Mesothelial cell of epicardium (in vitro differentiated cells): ENCODE data around the gene SPON1. TPM values are rescaled to one million over a fixed set of nuclear protein-coding genes. Genes with fewer than 3 reads are reported as not detected.

Experiments
- DNase-seq, 2 experiments: peaks; one replicate each; pipeline ENCODE4 v3.0.0; 2021; ENCODE audit warnings: low spot score in 2 of 2; ENCODE audit not compliant: unreplicated experiment in 2 of 2
- H3K27ac Mint-ChIP-seq: 2 replicates; pipeline ENCODE4 v1.8.0; 2021; ENCODE audit warnings: mixed read lengths
- H3K27me3 Mint-ChIP-seq: 2 replicates; pipeline ENCODE4 v1.8.0; 2021; ENCODE audit warnings: low read depth, mixed read lengths
- H3K36me3 Mint-ChIP-seq: 2 replicates; pipeline ENCODE4 v1.8.0; 2021; ENCODE audit warnings: mixed read lengths
- H3K4me1 Mint-ChIP-seq: 2 replicates; pipeline ENCODE4 v1.8.0; 2021; ENCODE audit warnings: mixed read lengths
- H3K4me3 Mint-ChIP-seq: 2 replicates; pipeline ENCODE4 v1.8.0; 2021; ENCODE audit warnings: mild to moderate bottlenecking, moderate library complexity, mixed read lengths
- H3K9me3 Mint-ChIP-seq: 2 replicates; pipeline ENCODE4 v1.8.0; 2021; ENCODE audit warnings: mixed read lengths
- total RNA-seq: library from RNA; stranded (reverse); gene quantifications from 3 replicates; pipeline ENCODE4 v1.2.1, GENCODE V29; 2021
- TF ChIP-seq, protein P1 (sequence below): fragments of 200-600 bp; sonication (generic); IDR thresholded peaks from one replicate; pipeline ENCODE4 v1.5.0; 2021; ENCODE audit warnings: antibody characterized with exemption; ENCODE audit not compliant: unreplicated experiment

SPON1 gene
- total RNA-seq, 1 donor from 2014 or later, result 30.9 TPM

- Mint-ChIP-seq H3K27ac (no peak overlapping the region), H3K36me3 (no peaks in the 10 kb centered on the region), H3K9me3 (peaks cover 4% of the 10 kb centered on the region), H3K27me3 (peaks cover 58% of the 10 kb centered on the region), H3K4me1 (no peaks in the 10 kb centered on the region), H3K4me3 (no peak overlapping the region)
- no peak for DNase-seq
- TF ChIP-seq, protein P1, sequence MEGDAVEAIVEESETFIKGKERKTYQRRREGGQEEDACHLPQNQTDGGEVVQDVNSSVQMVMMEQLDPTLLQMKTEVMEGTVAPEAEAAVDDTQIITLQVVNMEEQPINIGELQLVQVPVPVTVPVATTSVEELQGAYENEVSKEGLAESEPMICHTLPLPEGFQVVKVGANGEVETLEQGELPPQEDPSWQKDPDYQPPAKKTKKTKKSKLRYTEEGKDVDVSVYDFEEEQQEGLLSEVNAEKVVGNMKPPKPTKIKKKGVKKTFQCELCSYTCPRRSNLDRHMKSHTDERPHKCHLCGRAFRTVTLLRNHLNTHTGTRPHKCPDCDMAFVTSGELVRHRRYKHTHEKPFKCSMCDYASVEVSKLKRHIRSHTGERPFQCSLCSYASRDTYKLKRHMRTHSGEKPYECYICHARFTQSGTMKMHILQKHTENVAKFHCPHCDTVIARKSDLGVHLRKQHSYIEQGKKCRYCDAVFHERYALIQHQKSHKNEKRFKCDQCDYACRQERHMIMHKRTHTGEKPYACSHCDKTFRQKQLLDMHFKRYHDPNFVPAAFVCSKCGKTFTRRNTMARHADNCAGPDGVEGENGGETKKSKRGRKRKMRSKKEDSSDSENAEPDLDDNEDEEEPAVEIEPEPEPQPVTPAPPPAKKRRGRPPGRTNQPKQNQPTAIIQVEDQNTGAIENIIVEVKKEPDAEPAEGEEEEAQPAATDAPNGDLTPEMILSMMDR, result no peak
Observed at GRCh38 chr11:14228356-14228755, 265.8 kb downstream of the SPON1 start.

GRCh38 chr11:14229472-14229871 lies 266.9 kb downstream of the SPON1 start:
- H3K27me3 Mint-ChIP-seq, result peaks cover 54% of the 10 kb centered on the region
- no peak overlapping the region for H3K27ac Mint-ChIP-seq
- DNase-seq, result no peak
- H3K4me3 Mint-ChIP-seq, result no peak overlapping the region
- H3K9me3 Mint-ChIP-seq, result peaks cover 4% of the 10 kb centered on the region
- TF ChIP-seq, protein P1, result no peak
- H3K36me3 Mint-ChIP-seq, result no peaks in the 10 kb centered on the region
- H3K4me1 Mint-ChIP-seq, result no peaks in the 10 kb centered on the region

GRCh38 chr11:14230407-14230806 lies 267.9 kb downstream of the SPON1 start:
- H3K9me3 Mint-ChIP-seq, result peaks cover 4% of the 10 kb centered on the region
- TF ChIP-seq, protein P1, result no peak
- peaks cover 56% of the 10 kb centered on the region for H3K27me3 Mint-ChIP-seq
- H3K36me3 Mint-ChIP-seq, result no peaks in the 10 kb centered on the region
- no peak overlapping the region for H3K27ac Mint-ChIP-seq
- H3K4me1 Mint-ChIP-seq, result no peaks in the 10 kb centered on the region
- no peak overlapping the region for H3K4me3 Mint-ChIP-seq
- DNase-seq, result no peak

GRCh38 chr11:14232652-14233051 lies 270.1 kb downstream of the SPON1 start:
- H3K9me3 Mint-ChIP-seq, result no peaks in the 10 kb centered on the region
- H3K27ac Mint-ChIP-seq, result no peak overlapping the region
- no peaks in the 10 kb centered on the region for H3K4me1 Mint-ChIP-seq
- no peak for DNase-seq
- no peaks in the 10 kb centered on the region for H3K36me3 Mint-ChIP-seq
- TF ChIP-seq, protein P1, result no peak
- H3K4me3 Mint-ChIP-seq, result no peak overlapping the region
- H3K27me3 Mint-ChIP-seq, result peaks cover 75% of the 10 kb centered on the region

- no peaks in the 10 kb centered on the region for H3K9me3 Mint-ChIP-seq
- no peaks in the 10 kb centered on the region for H3K4me1 Mint-ChIP-seq
- TF ChIP-seq, protein P1, result no peak
- H3K36me3 Mint-ChIP-seq, result no peaks in the 10 kb centered on the region
- H3K4me3 Mint-ChIP-seq, result no peak overlapping the region
- H3K27me3 Mint-ChIP-seq, result peaks cover 70% of the 10 kb centered on the region
- no peak for DNase-seq
- no peak overlapping the region for H3K27ac Mint-ChIP-seq
Observed at GRCh38 chr11:14234446-14234845, 271.9 kb downstream of the SPON1 start.

GRCh38 chr11:14235701-14236100 lies 273.2 kb downstream of the SPON1 start:
- Mint-ChIP-seq H3K36me3 (no peaks in the 10 kb centered on the region), H3K27me3 (peaks cover 59% of the 10 kb centered on the region), H3K4me1 (no peaks in the 10 kb centered on the region)

More at GRCh38 chr11:14235701-14236100, 273.2 kb downstream of the SPON1 start:
- TF ChIP-seq, protein P1, result no peak
- Mint-ChIP-seq H3K27ac (no peak overlapping the region), H3K4me3 (no peak overlapping the region), H3K9me3 (no peaks in the 10 kb centered on the region)
- no peak for DNase-seq
